NCI-H748 (cell line): ENCODE data around the gene STX18.
"Not testable (repeated sequence)": the region's sequence is repeated elsewhere in the genome, so short reads cannot be mapped to it uniquely, and the experiment has no call there.

Source experiments
- DNase-seq: peaks from one replicate; lab custom pipeline; 2025; ENCODE audit not compliant: unreplicated experiment; lab: John Stamatoyannopoulos, UW

Gene STX18

DNA sequence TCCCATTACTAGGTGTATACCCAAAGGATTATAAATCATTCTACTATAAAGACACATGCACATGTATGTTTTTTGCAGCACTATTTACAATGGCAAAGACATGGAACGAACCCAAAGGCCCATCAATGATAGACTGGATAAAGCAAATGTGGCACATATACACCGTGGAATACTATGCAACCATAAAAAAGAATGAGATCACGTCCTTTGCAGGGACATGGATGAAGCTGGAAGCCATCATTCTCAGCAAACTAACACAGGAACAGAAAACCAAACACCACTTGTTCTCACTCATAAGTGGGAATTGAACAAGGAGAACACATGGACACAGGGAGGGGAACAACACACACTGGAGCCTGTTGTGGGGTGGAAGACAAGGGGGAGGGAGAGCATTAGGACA lies 31.2 kb downstream of the STX18 start:
- not testable (repeated sequence) for DNase-seq

GRCh38 chr4:4509521-4509920 lies 32.3 kb downstream of the STX18 start:
- DNase-seq = no peak

DNA sequence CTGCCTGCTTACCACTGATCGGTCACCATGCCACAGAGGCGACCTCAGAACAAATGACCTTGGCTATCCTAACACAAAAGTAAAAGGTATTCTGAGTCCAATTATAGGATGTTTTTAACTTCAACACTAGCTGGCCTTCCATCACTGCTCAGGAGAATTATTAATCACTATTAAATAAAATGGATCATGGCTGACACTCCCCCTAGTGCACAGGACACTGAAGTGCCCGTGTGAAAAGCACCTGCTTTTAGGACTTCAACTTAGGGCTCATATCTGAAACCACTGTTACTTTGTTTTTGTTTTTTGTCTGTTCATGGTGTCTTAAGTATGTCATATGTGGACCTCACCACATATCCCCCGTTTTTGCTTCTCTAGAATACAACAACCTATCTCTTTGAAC lies 33.9 kb downstream of the STX18 start:
- no peak for DNase-seq

DNA sequence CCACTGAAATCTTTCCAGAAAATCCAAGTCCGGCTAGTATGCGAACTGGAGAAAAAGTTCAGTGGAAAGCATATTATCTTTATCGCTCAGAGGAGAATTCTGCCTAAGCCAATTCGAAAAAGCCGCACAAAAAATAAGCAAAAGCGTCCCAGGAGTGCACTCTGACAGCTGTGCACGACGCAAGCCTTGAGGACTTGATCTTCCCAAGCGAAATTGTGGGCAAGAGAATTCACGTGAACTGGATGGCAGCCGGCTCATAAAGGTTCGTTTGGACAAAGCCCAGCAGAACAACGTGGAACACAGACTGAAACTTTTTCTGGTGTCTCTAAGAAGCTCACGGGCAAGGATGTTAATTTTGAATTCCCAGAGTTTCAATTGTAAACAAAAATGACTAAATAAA lies 34.4 kb downstream of the STX18 start:
- DNase-seq = no peak

DNA sequence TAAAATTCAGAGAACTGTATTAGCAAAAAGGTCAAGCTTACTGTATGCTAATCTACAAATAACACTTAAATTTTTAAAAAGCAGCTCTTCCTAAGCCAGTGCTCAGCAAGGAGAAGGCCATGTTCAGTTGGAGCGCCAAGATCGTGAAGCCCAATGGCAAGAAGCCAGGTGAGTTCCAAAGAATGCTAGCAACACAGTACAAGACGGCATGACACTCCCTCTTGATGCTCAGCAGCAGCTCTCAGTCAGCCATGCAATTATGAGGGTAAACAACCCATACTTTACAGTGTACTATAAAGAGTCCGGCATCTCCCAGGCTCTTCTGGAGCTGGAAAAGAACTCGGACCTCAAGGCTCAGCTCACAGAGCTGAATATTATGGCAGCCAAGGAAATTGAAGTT lies 34.9 kb downstream of the STX18 start:
- DNase-seq = no peak

- not testable (repeated sequence) for DNase-seq
Measured at GRCh38 chr4:4505211-4505610, 36.6 kb downstream of the STX18 start.

DNA sequence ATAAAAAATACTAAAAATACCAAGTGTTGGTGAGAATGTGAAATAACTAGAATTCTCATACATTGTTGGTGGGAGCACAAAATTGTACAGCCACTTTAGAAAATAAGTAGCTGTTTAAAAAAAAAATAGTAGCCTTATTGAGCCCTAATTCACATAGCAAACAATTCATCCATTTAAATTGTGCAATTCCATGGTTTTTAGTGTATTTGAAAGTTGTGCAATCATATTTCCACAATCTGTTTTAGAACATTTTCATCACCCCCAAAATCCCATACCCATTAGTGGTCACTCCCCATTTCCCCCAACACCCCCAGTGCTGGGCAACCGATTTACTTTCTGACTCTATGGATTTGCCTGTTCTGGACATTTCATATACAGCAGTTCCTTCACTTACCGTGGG lies 37.1 kb downstream of the STX18 start:
- no peak for DNase-seq

- DNase-seq = no peak
Measured at GRCh38 chr4:4502694-4503311, 39.0 kb downstream of the STX18 start.

GRCh38 chr4:4501679-4502078 lies 40.2 kb downstream of the STX18 start:
- no peak for DNase-seq

- DNase-seq = no peak
Measured at GRCh38 chr4:4499438-4500123, 42.3 kb downstream of the STX18 start.

- no peak for DNase-seq
Measured at GRCh38 chr4:4496592-4497372, 45.1 kb downstream of the STX18 start.

GRCh38 chr4:4494882-4495281 lies 47.0 kb downstream of the STX18 start:
- DNase-seq = no peak

- no peak for DNase-seq
Measured at GRCh38 chr4:4492161-4492847, 49.5 kb downstream of the STX18 start.

GRCh38 chr4:4491396-4491893 lies 50.4 kb downstream of the STX18 start:
- no peak for DNase-seq

DNA sequence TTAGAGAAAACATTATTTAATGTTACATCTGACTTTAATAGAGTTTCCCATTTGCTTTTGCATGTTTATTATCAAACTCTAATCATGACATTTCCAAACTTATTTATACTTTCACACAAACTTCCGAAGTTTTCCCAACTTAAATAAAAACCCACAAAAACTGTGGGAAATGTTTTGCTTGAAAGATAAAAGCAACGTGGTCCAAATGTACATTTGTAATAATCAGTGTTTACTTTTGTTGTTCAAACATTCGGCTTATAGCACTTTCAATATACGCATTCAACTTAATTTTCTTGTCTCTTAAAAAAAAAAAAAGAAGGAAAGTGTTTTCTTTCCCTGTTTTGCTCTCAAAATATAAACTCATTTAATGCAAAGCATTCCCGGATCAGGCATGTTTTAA lies 51.0 kb downstream of the STX18 start:
- DNase-seq = no peak

DNA sequence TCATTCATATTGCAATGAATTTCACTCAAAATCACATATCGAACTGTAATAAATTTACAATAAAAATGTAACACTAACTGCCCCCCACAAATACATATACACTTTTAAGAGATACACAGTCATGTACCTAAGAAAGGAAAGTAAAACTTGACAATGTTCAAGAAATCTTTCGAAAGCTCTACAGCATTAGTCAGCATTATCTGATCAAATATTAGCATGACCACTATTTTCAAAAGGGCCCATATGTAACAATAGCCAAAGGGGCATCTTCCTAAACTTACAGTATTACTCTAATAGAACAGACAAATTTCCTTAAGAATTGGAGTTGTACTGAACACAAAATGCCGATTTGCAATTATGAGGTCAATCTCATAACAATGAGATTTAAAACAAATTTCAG lies 51.8 kb downstream of the STX18 start:
- DNase-seq = no peak

- peak; percentile 25 for DNase-seq
Measured at GRCh38 chr4:4488405-4489404, 53.1 kb downstream of the STX18 start.

DNA sequence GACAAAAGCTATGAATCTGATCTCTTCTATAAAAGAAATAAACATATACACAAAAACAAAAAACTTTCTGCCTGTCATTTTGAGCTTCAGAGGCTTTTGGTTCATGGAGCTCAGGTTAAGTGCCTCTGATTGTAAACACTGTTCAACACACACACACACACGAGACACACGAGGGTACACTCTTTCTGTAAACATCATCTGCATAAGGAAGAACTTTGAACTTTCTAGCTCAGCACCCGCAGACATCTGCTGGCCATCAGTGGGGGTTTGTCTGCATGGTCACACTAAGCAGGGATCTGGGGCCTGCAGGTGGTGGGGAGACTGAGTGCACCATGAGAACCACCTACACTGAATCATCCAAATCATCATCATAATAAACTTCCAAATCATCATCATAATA lies 54.9 kb downstream of the STX18 start:
- DNase-seq = no peak

DNA sequence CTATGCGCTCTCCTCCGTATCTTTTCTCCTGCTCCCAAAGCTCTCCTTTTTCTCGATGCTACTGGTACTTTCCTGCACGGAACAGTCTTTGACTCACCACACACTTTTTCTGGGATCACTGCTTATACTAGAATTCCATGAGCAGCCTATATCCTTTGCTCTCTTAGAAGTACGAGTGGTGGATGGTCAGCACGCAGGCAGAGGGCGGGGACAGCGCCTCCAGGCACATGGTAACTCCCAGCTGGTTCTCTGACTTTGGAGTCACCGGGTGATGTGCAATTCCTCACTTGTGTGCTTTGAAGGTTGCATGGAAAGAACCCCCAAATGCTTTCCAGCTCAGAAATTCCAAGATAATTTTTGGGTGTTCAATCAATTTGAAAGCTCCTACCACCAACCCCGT lies 56.0 kb downstream of the STX18 start:
- DNase-seq = no peak

GRCh38 chr4:4481399-4481994 lies 60.4 kb downstream of the STX18 start:
- no peak for DNase-seq
